IMR-90 (cell line): ENCODE data around the gene ZNF778. TPM values are rescaled to one million over a fixed set of nuclear protein-coding genes. Genes with fewer than 3 reads are reported as not detected.

ENCODE experiments used
- ATAC-seq: fragments of 200-7000 bp; cut with Tn5 transposase; 2 replicates; pipeline ENCODE4 v1.9.1; 2020; ENCODE audit warnings: low read depth, mild to moderate bottlenecking, moderate library complexity
- BruUV-seq: library from RNA; stranded (reverse); fragments of 400-500 nt; replicated peaks from 2 replicates; lab custom pipeline; 2021; lab: Mats Ljungman, UMichigan
- CTCF ChIA-PET: fragments of 300-600 bp; formaldehyde crosslinking; extraction: SDS; loops from one replicate; lab custom pipeline; 2021; ENCODE audit warnings: antibody characterized with exemption; lab: Yijun Ruan, JAX
- POLR2A ChIA-PET: fragments of 300-600 bp; sonication (Branson Sonifier 250); formaldehyde crosslinking; loops from one replicate; lab custom pipeline; 2022; ENCODE audit warnings: antibody characterized with exemption; ENCODE audit not compliant: unreplicated experiment; lab: Charles Lee
- DNase-seq: peaks from one replicate; pipeline ENCODE4 v3.0.0; 2013
- H2AFZ ChIP-seq: replicated peaks from 2 replicates; pipeline ENCODE3; 2013; ENCODE audit warnings: low read length, mild to moderate bottlenecking; ENCODE audit not compliant: poor library complexity
- H2AK5ac ChIP-seq: 2 replicates; pipeline ENCODE4 v1.6.1; 2013; ENCODE audit warnings: low read depth, low read length, inconsistent platforms
- H2AK9ac ChIP-seq: replicated peaks from 2 replicates; pipeline ENCODE3; 2013; ENCODE audit warnings: mild to moderate bottlenecking, low read depth, low read length, moderate library complexity; ENCODE audit not compliant: poor library complexity
- H2BK120ac ChIP-seq: 2 replicates; pipeline ENCODE4 v1.6.1; 2013; ENCODE audit warnings: low read depth, low read length, inconsistent platforms
- H2BK15ac ChIP-seq: 3 replicates; pipeline ENCODE4 v1.6.1; 2013; ENCODE audit warnings: low read depth, low read length, inconsistent platforms
- H2BK20ac ChIP-seq: 2 replicates; pipeline ENCODE4 v1.6.1; 2013; ENCODE audit warnings: low read depth, mild to moderate bottlenecking, inconsistent platforms, low read length, moderate library complexity
- H2BK5ac ChIP-seq: 2 replicates; pipeline ENCODE4 v1.6.1; 2013; ENCODE audit warnings: mild to moderate bottlenecking, low read depth, low read length, inconsistent platforms; ENCODE audit not compliant: poor library complexity, severe bottlenecking
- H3K14ac ChIP-seq: replicated peaks from 2 replicates; pipeline ENCODE4 v1.6.1; 2013; ENCODE audit warnings: low read depth, low read length, inconsistent platforms
- H3K18ac ChIP-seq: 2 replicates; pipeline ENCODE4 v1.6.1; 2013; ENCODE audit warnings: low read depth, low read length, control low read depth
- H3K23ac ChIP-seq: 2 replicates; pipeline ENCODE4 v1.6.1; 2013; ENCODE audit warnings: low read depth, low read length, inconsistent platforms
- H3K27ac ChIP-seq: 2 replicates; pipeline ENCODE4 v1.5.1; 2013; ENCODE audit warnings: mild to moderate bottlenecking, control low read depth, low read length; ENCODE audit not compliant: insufficient read depth
- H3K27me3 ChIP-seq: 2 replicates; pipeline ENCODE4 v1.6.1; 2013; ENCODE audit warnings: low read length; ENCODE audit not compliant: control insufficient read depth, insufficient read depth
- H3K36me3 ChIP-seq: 2 replicates; pipeline ENCODE4 v1.6.1; 2013; ENCODE audit warnings: low read length, mixed read lengths; ENCODE audit not compliant: control insufficient read depth, insufficient read depth
- H3K4ac ChIP-seq: 2 replicates; pipeline ENCODE4 v1.6.1; 2013; ENCODE audit warnings: low read depth, low read length, inconsistent platforms
- H3K4me1 ChIP-seq: 2 replicates; pipeline ENCODE4 v1.6.1; 2013; ENCODE audit warnings: low read length, mixed read lengths; ENCODE audit not compliant: control insufficient read depth, insufficient read depth
- H3K4me2 ChIP-seq: 2 replicates; pipeline ENCODE4 v1.6.1; 2013; ENCODE audit warnings: low read depth, mild to moderate bottlenecking, control low read depth, low read length, moderate library complexity
- H3K4me3 ChIP-seq: 2 replicates; pipeline ENCODE4 v1.5.1; 2013; ENCODE audit warnings: low read depth, mild to moderate bottlenecking, control low read depth, low read length, moderate library complexity; ENCODE audit not compliant: insufficient read depth
- H3K56ac ChIP-seq: 2 replicates; pipeline ENCODE4 v1.6.1; 2013; ENCODE audit warnings: low read length, inconsistent platforms; ENCODE audit not compliant: insufficient read depth; ENCODE audit errors: extremely low read depth
- H3K79me1 ChIP-seq, 2 experiments: 2 replicates each; pipeline ENCODE4 v1.6.1; 2013; ENCODE audit warnings: low read length in 2 of 2, inconsistent platforms in 1 of 2, low read depth in 1 of 2
- H3K9ac ChIP-seq: 2 replicates; pipeline ENCODE4 v1.6.1; 2013; ENCODE audit warnings: low read depth, low read length, control low read depth
- H3K9me1 ChIP-seq: 2 replicates; pipeline ENCODE4 v1.6.1; 2013; ENCODE audit warnings: low read length, inconsistent platforms; ENCODE audit not compliant: insufficient read depth
- H3K9me3 ChIP-seq: 2 replicates; pipeline ENCODE4 v1.6.1; 2013; ENCODE audit warnings: low read length; ENCODE audit not compliant: control insufficient read depth, insufficient read depth
- H4K20me1 ChIP-seq: 2 replicates; pipeline ENCODE4 v1.6.1; 2013; ENCODE audit warnings: low read length, inconsistent platforms; ENCODE audit not compliant: insufficient read depth
- H4K5ac ChIP-seq: 2 replicates; pipeline ENCODE4 v1.6.1; 2013; ENCODE audit warnings: mild to moderate bottlenecking, low read depth, low read length, control low read depth
- H4K8ac ChIP-seq, 2 experiments: 2 replicates each; pipeline ENCODE4 v1.6.1; 2013; ENCODE audit warnings: low read depth in 2 of 2, low read length in 2 of 2, control low read depth in 1 of 2, inconsistent platforms in 1 of 2
- H4K91ac ChIP-seq: 2 replicates; pipeline ENCODE4 v1.6.1; 2013; ENCODE audit warnings: low read depth, low read length, inconsistent platforms; ENCODE audit not compliant: insufficient read depth
- RAD21 ChIP-seq: IDR thresholded peaks from 2 replicates; pipeline ENCODE4 v1.6.1; 2012; ENCODE audit warnings: low read length, improper control_type of control experiment
- WGBS, 2 experiments: methylation state at CpG; one replicate each; pipeline versions ENCODE4 v1.1.5 to v1.1.7; 2013; ENCODE audit warnings: missing lambda C conversion rate in 2 of 2; ENCODE audit not compliant: insufficient read length in 1 of 2; ENCODE audit errors: extremely low coverage in 2 of 2; 5-methylcytosine and 5-hydroxymethylcytosine counted together
- dilution Hi-C: fragments of 300-500 bp; cut with HindIII; formaldehyde crosslinking; loops from one replicate; pipeline ENCODE4 v1.14.3; 2018; ENCODE audit warnings: low sequenced_read_pairs; ENCODE audit not compliant: unreplicated experiment
- in situ Hi-C: fragments of 300-500 bp; cut with MboI; formaldehyde crosslinking; loops from 3 replicates; pipeline ENCODE4 v1.14.3; 2019; ENCODE audit warnings: low sequenced_read_pairs, inconsistent platforms, mixed read lengths
- intact Hi-C: fragments of 100-400 bp; cut with micrococcal nuclease; formaldehyde crosslinking; loops from 2 replicates; pipeline ENCODE4 v1.10.0; 2022
- polyA plus RNA-seq, 3 experiments: library from polyadenylated mRNA; depleted of rRNA; stranded (reverse); fragments of >200 nt; gene quantifications; 2 replicates each; pipeline ENCODE4 v1.2.3, GENCODE V29; 2012; ENCODE audit warnings: low replicate concordance in 1 of 3
- total RNA-seq: library from RNA; depleted of rRNA; stranded (reverse); fragments of >200 nt; gene quantifications from 2 replicates; pipeline ENCODE4 v1.2.3, GENCODE V29; 2012

The ZNF778 gene
- total and polyA plus RNA-seq, 2 of the 4 experiments (the other 2 are of a cell fraction), result 5.6 to 9.9 TPM

- Histone ChIP-seq H3K79me1 (no peaks in the 10 kb centered on the region), H3K18ac (no peak overlapping the region), H2AK5ac (no peak overlapping the region), H3K4ac (no peak overlapping the region), H2BK20ac (no peak overlapping the region), H3K4me1 (no peaks in the 10 kb centered on the region), H4K8ac (no peak overlapping the region), H3K9me1 (no peaks in the 10 kb centered on the region), H3K23ac (no peak overlapping the region), H3K9ac (no peak overlapping the region), H2BK120ac (no peak overlapping the region), H3K14ac (no peak overlapping the region), H3K56ac (no peak overlapping the region), H4K5ac (no peak overlapping the region), H2BK15ac (no peak overlapping the region), H4K91ac (no peak overlapping the region), H3K27ac (no peak overlapping the region), H3K4me2 (no peak overlapping the region), H3K27me3 (peaks cover 40% of the 10 kb centered on the region), H2BK5ac (no peak overlapping the region), H3K9me3 (no peaks in the 10 kb centered on the region), H4K20me1 (no peaks in the 10 kb centered on the region; the same call in 1 of the 2 replicates), H3K36me3 (no peaks in the 10 kb centered on the region), H2AFZ (no peak overlapping the region), H3K4me3 (no peak overlapping the region), H2AK9ac (no peak overlapping the region)
- DNase-seq (no peak), ATAC-seq (no peak)
- WGBS, 2 experiments, result 90% methylated on average over 7 of the region's 19 CpGs; no CpG with 5 or more reads in 1 of the 2 experiments
- ChIA-PET CTCF (no interaction called here), POLR2A (no interaction called here)
- in situ Hi-C loops (no loop called here), dilution Hi-C loops (no loop called here), intact Hi-C loops (no loop called here)
- no TSS peak for BruUV-seq
- no peak for TF ChIP-seq RAD21
These were observed 38.4 kb upstream of the ZNF778 start for GRCh38 chr16:89179148-89179484.
